SJSA1 (cell line): ENCODE measurements around the gene JPT2. TPM values are rescaled to one million over a fixed set of nuclear protein-coding genes. Genes with fewer than 3 reads are reported as not detected.
"Not testable (repeated sequence)": the region's sequence is repeated elsewhere in the genome, so short reads cannot be mapped to it uniquely, and the experiment has no call there.

Experiments used
- DNase-seq, 2 experiments: peaks; one replicate each; pipeline ENCODE4 v3.0.0-alpha.2; 2015 to 2020; ENCODE audit warnings: low spot score in 2 of 2, low read depth in 1 of 2
- H3K27ac ChIP-seq: fragments of 250-450 bp; sonication (Bioruptor Pico); 2 replicates; pipeline ENCODE4 v1.5.1; 2020; ENCODE audit warnings: mild to moderate bottlenecking, moderate library complexity
- H3K27me3 ChIP-seq: fragments of 250-450 bp; sonication (Bioruptor Pico); replicated peaks from 2 replicates; pipeline ENCODE4 v1.5.1; 2020; ENCODE audit warnings: mild to moderate bottlenecking, moderate library complexity
- H3K36me3 ChIP-seq: fragments of 250-450 bp; sonication (Bioruptor Pico); 2 replicates; pipeline ENCODE4 v1.5.1; 2020; ENCODE audit warnings: mild to moderate bottlenecking
- H3K4me1 ChIP-seq: fragments of 250-450 bp; sonication (Bioruptor Pico); replicated peaks from 2 replicates; pipeline ENCODE4 v1.6.1; 2021; ENCODE audit warnings: mild to moderate bottlenecking
- H3K4me3 ChIP-seq: fragments of 250-450 bp; sonication (Bioruptor Pico); 2 replicates; pipeline ENCODE4 v1.5.1; 2020; ENCODE audit warnings: mild to moderate bottlenecking
- H3K9me3 ChIP-seq: fragments of 250-450 bp; sonication (Bioruptor Pico); replicated peaks from 2 replicates; pipeline ENCODE4 v1.5.1; 2020; ENCODE audit warnings: mild to moderate bottlenecking
- total RNA-seq: library from RNA; depleted of rRNA; stranded (reverse); fragments of >200 nt; shearing (Covaris generic); gene quantifications from 2 replicates; pipeline ENCODE4 v1.2.3, GENCODE V29; 2014

JPT2 gene
- total RNA-seq, 1 experiment from 2014 or later: 352 TPM

DNA sequence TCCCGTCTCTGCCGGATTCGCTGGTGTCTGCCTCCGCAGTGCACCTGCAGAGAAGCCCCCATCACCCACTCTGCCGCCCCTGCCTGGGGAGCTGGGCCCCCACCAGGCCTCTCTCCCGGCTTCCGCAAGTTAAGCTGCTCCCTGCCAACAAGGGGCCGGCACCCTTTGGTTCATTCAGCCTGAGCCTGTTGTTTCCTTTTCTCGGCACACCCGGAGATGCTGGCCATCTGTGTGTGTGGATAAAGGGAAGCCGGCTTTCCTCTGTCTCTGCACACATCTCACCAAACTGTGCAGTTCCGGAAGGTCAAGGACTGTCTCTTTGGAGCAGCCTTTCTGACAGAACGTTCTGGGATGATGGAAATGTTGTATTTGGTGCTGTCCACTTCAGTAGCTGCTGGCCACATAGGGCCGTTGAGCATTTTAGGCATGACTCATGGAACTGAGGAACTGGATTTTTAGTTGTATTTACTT is 34.7 kb downstream of the JPT2 start:
- H3K36me3 ChIP-seq: peaks cover 29% of the 10 kb centered on the region

DNA sequence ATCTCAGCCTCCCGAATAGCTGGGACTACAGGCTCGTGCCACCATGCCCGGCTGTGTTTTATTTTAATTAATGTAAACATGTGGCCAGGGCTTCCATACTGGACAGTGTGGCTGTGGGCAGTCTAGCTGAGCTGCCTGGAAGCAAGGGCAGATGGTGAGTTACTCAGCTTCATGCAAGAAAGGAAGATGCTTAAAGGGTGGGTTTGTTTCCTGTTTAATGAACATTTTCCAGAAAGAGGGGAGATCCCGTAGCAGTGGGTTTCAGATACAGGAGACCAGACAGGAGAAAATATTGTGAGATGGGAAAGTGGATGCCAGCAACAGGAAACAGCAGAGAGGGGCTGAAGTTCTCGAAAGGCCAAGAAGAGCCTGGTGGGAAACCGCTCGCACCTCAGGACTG is 35.3 kb downstream of the JPT2 start:
- no peaks in the 10 kb centered on the region for H3K27me3 ChIP-seq
- H3K9me3 ChIP-seq: no peaks in the 10 kb centered on the region
- H3K4me1 ChIP-seq: peaks cover 12% of the 10 kb centered on the region
- no peak overlapping the region for H3K27ac ChIP-seq
- no peak overlapping the region for H3K4me3 ChIP-seq
- peaks cover 24% of the 10 kb centered on the region for H3K36me3 ChIP-seq
- no peak for DNase-seq

More for the DNA sequence above, 34.7 kb downstream of the JPT2 start:
- Histone ChIP-seq H3K27ac (no peak overlapping the region), H3K27me3 (no peaks in the 10 kb centered on the region), H3K4me1 (peaks cover 17% of the 10 kb centered on the region), H3K9me3 (no peaks in the 10 kb centered on the region), H3K4me3 (no peak overlapping the region)
- no peak for DNase-seq

DNA sequence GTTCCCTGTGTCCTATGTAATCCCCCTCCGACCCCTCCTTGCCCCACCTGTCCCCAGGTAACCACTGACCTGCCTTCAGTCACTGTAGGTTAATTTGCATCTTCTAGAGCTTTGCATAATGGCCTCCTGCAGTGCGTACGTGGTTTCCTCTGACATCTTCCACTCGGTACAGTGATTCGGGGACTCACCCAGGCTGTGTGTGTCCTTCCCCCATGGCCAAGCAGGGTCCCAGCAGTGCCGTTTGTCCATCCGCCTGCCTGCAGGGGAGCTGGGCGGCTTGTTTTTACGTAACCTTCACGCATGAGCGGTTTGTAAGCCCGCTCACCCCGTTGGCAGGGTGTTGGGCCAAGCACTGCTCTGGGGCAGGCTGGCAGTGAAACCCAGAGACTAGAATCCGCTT is 35.9 kb downstream of the JPT2 start:
- no peak overlapping the region for H3K27ac ChIP-seq
- no peak for DNase-seq
- H3K4me3 ChIP-seq: no peak overlapping the region
- H3K9me3 ChIP-seq: no peaks in the 10 kb centered on the region
- peaks cover 12% of the 10 kb centered on the region for H3K4me1 ChIP-seq
- peaks cover 21% of the 10 kb centered on the region for H3K36me3 ChIP-seq
- no peaks in the 10 kb centered on the region for H3K27me3 ChIP-seq

DNA sequence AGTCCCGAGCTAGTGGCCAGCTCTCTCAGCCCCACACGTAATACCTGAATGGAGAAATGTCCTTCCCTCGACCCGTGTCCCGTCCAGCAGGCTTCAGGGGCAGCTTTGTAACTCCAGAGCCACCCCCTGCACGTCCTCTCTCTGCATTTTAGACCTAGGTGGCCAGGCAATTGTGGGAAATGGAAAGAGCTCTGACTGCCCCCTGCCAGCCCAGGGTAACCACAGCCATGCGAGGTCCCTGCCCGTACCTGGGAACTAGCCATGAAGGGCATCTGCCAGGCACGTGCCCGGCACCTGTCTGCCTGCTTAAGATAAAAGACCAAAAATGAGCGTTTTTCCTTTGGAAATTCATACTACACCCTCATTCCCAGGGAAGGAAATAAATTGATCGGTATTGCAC is 37.1 kb downstream of the JPT2 start:
- Histone ChIP-seq H3K4me3 (no peak overlapping the region), H3K9me3 (no peaks in the 10 kb centered on the region), H3K4me1 (peaks cover 16% of the 10 kb centered on the region), H3K27ac (no peak overlapping the region), H3K36me3 (peaks cover 21% of the 10 kb centered on the region), H3K27me3 (no peaks in the 10 kb centered on the region)
- DNase-seq: no peak

DNA sequence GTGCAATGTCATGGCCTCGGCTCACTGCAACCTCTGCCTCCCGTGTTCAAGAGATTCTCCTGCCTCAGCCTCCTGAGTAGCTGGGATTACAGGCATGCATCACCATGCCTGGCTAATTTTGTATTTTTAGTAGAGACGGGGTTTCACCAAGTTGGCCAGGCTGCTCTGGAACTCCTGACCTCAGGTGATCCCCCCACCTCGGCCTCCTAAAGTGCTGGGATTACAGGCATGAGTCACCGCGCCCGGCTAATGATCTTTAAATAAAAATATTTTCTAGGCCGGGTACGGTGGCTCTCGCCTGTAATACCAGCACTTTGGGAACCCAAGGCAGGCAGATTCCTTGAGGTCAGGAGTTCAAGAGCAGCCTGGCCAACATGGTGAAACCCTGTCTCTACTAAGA is 40.2 kb downstream of the JPT2 start:
- H3K4me1 ChIP-seq: peaks cover 28% of the 10 kb centered on the region
- DNase-seq, H3K27me3 ChIP-seq, H3K9me3 ChIP-seq, H3K27ac ChIP-seq, H3K4me3 ChIP-seq: not testable (repeated sequence)
- H3K36me3 ChIP-seq: peaks cover 10% of the 10 kb centered on the region; the same call in 1 of the 2 replicates

DNA sequence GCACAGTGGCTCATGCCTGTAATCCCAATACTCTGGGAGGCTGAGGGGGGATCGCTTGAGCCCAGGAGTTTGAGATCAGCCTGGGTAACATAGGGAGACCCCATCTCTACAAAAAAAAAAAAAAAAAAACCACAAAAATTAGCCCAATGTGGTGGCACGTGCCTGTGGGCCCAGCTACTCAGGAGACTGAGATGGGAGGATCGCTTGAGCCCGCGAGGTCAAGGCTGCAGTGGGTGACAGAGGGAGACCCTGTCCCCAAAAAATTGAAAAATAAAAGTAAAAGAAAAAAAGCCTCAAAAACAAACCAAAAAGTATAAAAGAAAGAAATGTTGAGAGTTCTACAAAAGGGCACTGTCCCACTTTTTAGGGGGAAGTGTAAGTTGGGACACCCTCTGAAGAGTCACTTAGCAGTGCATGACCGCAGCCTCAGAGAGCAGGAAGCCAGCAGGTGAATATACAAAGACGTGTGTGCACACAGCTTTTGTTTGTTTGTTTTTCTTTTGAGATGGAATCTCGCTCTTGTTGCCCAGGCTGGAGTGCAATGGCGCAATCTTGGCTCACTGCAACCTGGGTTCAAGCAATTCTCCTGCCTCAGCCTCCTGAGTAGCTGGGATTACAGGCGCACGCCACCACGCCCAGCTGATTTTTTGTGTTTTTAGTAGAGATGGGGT is 41.6 kb downstream of the JPT2 start:
- DNase-seq, H3K27ac ChIP-seq: not testable (repeated sequence)
- peaks cover 33% of the 10 kb centered on the region for H3K4me1 ChIP-seq

DNA sequence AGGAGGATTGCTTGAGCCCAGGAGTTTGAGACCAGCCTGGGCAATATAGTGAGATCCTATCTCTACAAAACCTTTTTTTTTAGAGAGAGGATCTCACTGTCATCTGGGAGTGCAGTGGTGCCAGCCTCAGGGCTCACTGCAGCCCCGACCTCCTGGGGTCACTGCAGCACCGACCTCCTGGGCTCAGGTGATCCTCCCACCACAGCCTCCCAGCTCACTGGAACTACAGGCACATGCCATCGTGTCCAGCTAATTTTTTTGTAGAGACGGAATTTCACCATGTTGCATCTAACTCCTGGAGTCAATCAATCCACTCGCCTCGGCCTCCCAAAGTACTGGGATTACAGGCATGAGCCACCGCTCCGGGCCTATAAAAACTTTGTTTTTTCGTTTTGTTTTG is 43.3 kb downstream of the JPT2 start:
- no peaks in the 10 kb centered on the region for H3K27me3 ChIP-seq
- no peak overlapping the region for H3K4me3 ChIP-seq
- peak in 1 of 2 experiments; percentile 60 for DNase-seq
- H3K27ac ChIP-seq: peak overlapping the region; percentile 37
- no peaks in the 10 kb centered on the region for H3K9me3 ChIP-seq
- peaks cover 22% of the 10 kb centered on the region for H3K36me3 ChIP-seq
- peaks cover 33% of the 10 kb centered on the region for H3K4me1 ChIP-seq

More for the DNA sequence above, 41.6 kb downstream of the JPT2 start:
- H3K36me3 ChIP-seq: peaks cover 15% of the 10 kb centered on the region
- H3K27me3 ChIP-seq, H3K4me3 ChIP-seq, H3K9me3 ChIP-seq: not testable (repeated sequence)

DNA sequence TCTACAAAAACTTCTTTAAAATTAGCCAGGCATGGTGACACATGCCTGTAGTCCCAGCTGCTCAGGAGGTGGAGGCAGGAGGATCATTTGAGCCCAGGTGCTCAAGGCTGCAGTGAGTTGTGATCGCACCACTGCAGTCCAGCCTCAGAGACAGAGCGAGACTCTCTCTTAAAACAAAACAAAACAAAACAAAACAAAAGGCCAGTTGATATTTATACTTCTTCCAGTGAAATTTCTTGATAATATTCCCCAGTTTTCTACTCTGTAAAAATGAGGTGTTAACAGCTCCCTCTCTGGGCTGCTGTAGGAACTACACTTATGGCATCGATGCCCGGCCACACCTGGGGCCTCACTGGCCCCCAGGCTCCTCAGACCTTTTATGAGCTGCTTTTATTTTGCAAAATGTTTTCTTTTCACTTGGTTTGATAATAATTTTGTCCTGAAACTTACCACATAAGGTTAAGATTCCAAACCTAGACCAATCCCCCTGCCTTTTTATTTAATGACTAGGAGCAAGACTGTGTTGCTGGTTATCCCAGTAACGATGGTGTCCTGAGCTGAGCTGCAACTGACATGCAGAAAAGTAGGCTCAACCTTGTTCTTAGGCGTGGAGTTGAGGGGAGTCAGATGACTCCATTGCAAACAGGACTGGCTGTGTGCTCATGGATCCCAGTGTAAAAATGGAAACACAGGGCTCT is 45.5 kb downstream of the JPT2 start:
- H3K27ac ChIP-seq: peak overlapping the region; percentile 37; the same call in 1 of the 2 replicates
- no peak overlapping the region for H3K4me3 ChIP-seq
- H3K9me3 ChIP-seq: no peaks in the 10 kb centered on the region
- peaks cover 41% of the 10 kb centered on the region for H3K36me3 ChIP-seq
- peak in 1 of 2 experiments; percentile 73 for DNase-seq
- H3K4me1 ChIP-seq: peaks cover 33% of the 10 kb centered on the region
- H3K27me3 ChIP-seq: no peaks in the 10 kb centered on the region

DNA sequence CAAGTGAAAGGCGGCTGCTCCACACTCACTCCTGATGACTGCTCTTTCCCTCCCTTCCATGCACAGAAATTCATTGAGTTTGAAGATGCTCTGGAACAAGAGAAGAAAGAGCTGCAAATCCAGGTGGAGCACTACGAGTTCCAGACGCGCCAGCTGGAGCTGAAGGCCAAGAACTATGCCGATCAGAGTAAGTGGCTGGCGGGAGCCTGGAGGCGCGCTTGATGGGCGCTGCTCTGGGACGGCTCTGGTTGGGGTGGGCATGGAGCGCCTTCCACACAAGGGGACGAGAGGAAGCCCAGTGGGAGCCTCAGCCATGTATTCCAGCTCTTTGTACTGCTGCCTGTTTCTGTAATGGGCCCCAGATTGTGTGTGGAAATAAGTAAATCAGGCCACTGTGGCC is 46.4 kb downstream of the JPT2 start:
- no peak overlapping the region for H3K27ac ChIP-seq
- H3K4me3 ChIP-seq: no peak overlapping the region
- H3K27me3 ChIP-seq: no peaks in the 10 kb centered on the region
- no peaks in the 10 kb centered on the region for H3K9me3 ChIP-seq
- H3K36me3 ChIP-seq: peaks cover 45% of the 10 kb centered on the region
- no peak for DNase-seq
- peaks cover 33% of the 10 kb centered on the region for H3K4me1 ChIP-seq

DNA sequence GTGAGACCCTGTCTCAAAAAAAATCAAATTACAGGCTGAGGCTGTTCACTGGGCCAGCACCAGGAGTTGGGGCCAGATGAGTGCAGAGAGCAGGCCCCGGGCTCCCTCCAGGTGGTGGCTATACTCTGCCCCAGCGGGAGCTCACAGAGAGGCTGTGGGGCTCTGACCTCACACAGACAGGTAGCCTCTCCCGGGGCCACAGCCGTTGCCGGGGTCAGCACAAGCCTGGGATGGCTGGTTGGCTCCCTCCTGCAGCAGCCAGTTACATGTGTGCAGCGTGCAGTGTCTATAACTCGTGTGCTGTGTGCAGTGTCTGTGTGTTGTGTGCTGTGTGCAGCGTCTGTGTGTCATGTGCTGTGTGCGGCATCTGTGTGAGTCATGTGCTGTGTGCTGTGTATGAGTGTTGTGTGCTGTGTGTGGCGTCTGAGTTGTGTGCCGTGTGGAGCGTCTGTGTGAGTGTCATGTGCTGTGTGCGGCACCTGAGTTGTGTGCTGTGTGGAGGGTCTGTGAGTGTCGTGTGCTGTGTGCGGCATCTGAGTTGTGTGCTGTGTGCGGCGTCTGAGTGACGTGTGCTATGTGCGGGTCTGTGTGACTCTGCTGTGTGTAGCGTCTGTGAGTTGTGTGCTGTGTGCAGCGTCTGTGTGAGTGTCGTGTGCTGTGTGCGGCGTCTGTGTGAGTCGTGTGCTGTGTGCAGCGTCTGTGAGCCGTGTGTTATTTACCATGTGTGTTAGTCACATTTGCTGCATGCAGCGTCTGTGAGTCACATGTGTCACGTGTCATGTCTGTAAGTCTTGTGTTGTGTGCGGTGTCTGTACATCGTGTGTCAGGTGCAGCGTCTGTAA is 48.8 kb downstream of the JPT2 start:
- Histone ChIP-seq H3K4me1 (peaks cover 17% of the 10 kb centered on the region), H3K36me3 (peaks cover 59% of the 10 kb centered on the region), H3K4me3 (no peak overlapping the region), H3K27ac (no peak overlapping the region), H3K9me3 (no peaks in the 10 kb centered on the region), H3K27me3 (no peaks in the 10 kb centered on the region)
- no peak for DNase-seq

DNA sequence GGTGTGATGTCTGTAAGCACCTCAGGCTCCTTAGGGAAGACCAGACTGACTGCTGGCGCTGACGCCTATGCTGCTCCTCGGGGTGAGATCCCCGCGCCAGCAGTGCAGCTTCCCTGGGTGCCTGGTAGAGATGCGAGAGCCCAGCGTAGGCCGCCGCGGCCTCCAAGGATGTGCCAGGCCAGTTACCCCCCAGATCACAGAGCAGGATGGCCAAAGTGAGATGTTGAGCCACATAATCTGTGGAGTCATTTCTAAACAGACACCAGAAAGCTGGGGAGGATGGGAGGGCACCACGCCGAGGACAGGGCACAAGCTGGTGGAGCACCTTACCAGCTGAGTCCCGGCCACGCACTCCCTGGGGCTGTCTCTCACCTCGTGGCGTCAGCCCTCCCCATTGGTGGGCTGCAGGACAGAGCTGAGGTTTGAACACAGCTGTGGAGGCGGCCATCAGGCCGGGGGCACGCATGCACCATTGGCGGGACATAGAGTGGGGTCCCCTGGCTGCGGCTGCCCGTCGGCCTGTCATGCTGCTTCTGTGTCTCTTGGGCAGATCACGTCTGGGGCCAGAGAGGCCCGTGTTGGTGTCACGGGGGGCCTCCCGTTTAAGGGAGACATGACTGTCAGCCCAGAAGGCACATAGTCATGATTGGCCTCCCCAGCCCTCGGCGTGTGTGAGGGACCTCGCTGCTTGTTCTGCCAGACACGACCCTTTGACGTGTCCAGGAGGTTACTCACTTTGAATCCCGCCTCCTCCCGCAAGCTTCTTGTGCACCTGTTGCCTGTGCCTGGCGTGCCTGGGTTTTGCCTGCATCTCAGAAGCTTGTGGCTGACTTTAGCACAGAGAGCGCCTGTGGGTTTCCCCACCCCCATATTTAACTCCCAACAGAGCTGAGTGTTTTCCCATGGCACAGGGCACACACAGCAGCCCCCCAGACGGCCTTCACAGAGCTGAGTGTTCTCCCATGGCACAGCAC is 49.9 kb downstream of the JPT2 start:
- no peak for DNase-seq
- H3K27me3 ChIP-seq: no peaks in the 10 kb centered on the region
- peaks cover 66% of the 10 kb centered on the region for H3K36me3 ChIP-seq
- peaks cover 9% of the 10 kb centered on the region for H3K4me1 ChIP-seq
- H3K27ac ChIP-seq: no peak overlapping the region
- no peaks in the 10 kb centered on the region for H3K9me3 ChIP-seq
- H3K4me3 ChIP-seq: no peak overlapping the region

DNA sequence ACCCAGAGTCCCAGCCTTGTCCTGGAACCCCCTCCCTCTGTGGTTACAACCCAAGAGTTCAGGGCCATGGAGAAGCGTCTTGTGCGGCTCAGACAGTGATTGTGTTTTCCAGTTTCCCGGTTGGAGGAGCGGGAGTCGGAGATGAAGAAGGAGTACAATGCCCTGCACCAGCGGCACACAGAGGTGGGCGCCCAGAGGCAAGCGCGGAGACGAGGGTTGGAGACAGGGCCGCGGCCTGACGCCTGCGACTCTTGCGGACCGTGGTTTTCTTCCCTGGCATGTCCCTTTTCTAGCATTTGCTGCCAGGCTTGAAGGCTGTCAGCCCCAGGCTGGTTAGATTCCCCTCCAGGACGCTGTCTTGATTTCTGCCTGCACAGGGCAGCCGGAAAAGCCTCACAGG is 50.9 kb downstream of the JPT2 start:
- no peak overlapping the region for H3K4me3 ChIP-seq
- no peak overlapping the region for H3K27ac ChIP-seq
- no peaks in the 10 kb centered on the region for H3K27me3 ChIP-seq
- H3K36me3 ChIP-seq: peaks cover 75% of the 10 kb centered on the region
- H3K9me3 ChIP-seq: no peaks in the 10 kb centered on the region
- H3K4me1 ChIP-seq: no peaks in the 10 kb centered on the region
- DNase-seq: no peak

DNA sequence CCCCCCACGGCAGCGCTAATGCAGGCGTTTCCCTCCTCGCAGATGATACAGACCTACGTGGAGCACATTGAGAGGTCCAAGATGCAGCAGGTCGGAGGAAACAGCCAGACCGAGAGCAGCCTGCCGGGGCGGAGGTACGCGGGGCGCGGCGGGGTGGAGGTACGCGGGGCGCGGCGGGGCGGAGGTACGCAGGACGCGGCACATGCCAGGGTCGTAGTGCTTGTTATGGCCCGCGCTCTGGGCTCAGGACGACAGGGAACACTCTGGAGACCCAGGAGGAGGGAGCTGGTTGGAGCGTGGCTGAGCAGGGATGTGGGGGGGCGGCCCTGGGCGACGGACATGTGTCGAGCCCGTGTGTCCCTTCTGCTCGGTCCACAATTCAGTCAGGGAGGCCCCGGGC is 51.4 kb downstream of the JPT2 start:
- peaks cover 75% of the 10 kb centered on the region for H3K36me3 ChIP-seq
- H3K9me3 ChIP-seq: no peaks in the 10 kb centered on the region
- H3K4me1 ChIP-seq: no peaks in the 10 kb centered on the region
- DNase-seq: no peak
- no peak overlapping the region for H3K27ac ChIP-seq
- H3K27me3 ChIP-seq: no peaks in the 10 kb centered on the region
- no peak overlapping the region for H3K4me3 ChIP-seq
